K562 (cell line): ENCODE measurements around the gene PSMA8. TPM values are rescaled to one million over a fixed set of nuclear protein-coding genes. Genes with fewer than 3 reads are reported as not detected.
A peak's percentile ranks its signal among the peaks of the same experiment; 100 is the strongest.

Experiments
- CBX2 ChIP-seq: fragments of 200-600 bp; sonication (generic); IDR thresholded peaks from one replicate; pipeline ENCODE4 v1.6.1; 2012; ENCODE audit warnings: mild to moderate bottlenecking, low read length, inconsistent platforms; ENCODE audit not compliant: insufficient read depth, poor library complexity, severe bottlenecking
- FOXJ2 ChIP-seq: fragments of 200-800 bp; sonication (Bioruptor generic); IDR thresholded peaks from 2 replicates; pipeline ENCODE4 v1.6.1; 2016; ENCODE audit warnings: missing genetic modification characterization, missing compliant biosample characterization
- GTF2A2 ChIP-seq: IDR thresholded peaks from 2 replicates; pipeline ENCODE4 v1.6.1; 2016; ENCODE audit warnings: mild to moderate bottlenecking, missing genetic modification characterization, missing compliant biosample characterization
- KLF13 ChIP-seq: fragments of 450-650 bp; IDR thresholded peaks from 2 replicates; pipeline ENCODE4 v1.6.1; 2016; ENCODE audit warnings: missing genetic modification characterization, low read depth, mild to moderate bottlenecking, missing compliant biosample characterization, moderate library complexity, borderline replicate concordance
- MAFG ChIP-seq: fragments of 450-650 bp; conservative IDR thresholded peaks from 2 replicates; pipeline ENCODE4 v1.6.1; 2016; ENCODE audit warnings: missing genetic modification characterization, missing compliant biosample characterization
- NR3C1 ChIP-seq: sonication (generic); formaldehyde crosslinking; IDR thresholded peaks from 2 replicates; pipeline ENCODE4 v1.8.1; 2022; ENCODE audit warnings: missing genetic modification reagents
- PHF20 ChIP-seq: fragments of 450-650 bp; IDR thresholded peaks from 2 replicates; pipeline ENCODE4 v1.6.1; 2018; ENCODE audit not compliant: partially characterized antibody
- RBM25 ChIP-seq: fragments of 200-400 bp; formaldehyde crosslinking; IDR thresholded peaks from 2 replicates; pipeline ENCODE4 v1.6.1; 2018; ENCODE audit warnings: low read length, low read depth, moderate library complexity; ENCODE audit not compliant: severe bottlenecking
- SRSF7 ChIP-seq: fragments of 200-400 bp; formaldehyde crosslinking; optimal IDR thresholded peaks from 2 replicates; pipeline ENCODE3; 2017; ENCODE audit warnings: mild to moderate bottlenecking, low read depth, low read length
- TCFL5 ChIP-seq: fragments of 250-450 bp; sonication (Bioruptor Pico); conservative IDR thresholded peaks from 2 replicates; pipeline ENCODE4 v1.6.1; 2021; ENCODE audit warnings: mild to moderate bottlenecking, moderate library complexity, matching md5 sums
- TRIM24 ChIP-seq, 2 experiments: fragments of 450-650 bp; IDR thresholded peaks; 2 replicates each; pipeline ENCODE4 v1.6.1; 2016
- ZNF133 ChIP-seq: fragments of 250-450 bp; sonication (Bioruptor Pico); IDR thresholded peaks from 2 replicates; pipeline ENCODE4 v1.4.0; 2020; ENCODE audit warnings: mild to moderate bottlenecking
- ZNF175 ChIP-seq: fragments of 200-800 bp; sonication (Bioruptor generic); IDR thresholded peaks from 2 replicates; pipeline ENCODE4 v1.6.1; 2016; ENCODE audit warnings: low read depth, mild to moderate bottlenecking, missing genetic modification characterization, missing compliant biosample characterization
- ZNF212 ChIP-seq: fragments of 450-650 bp; formaldehyde crosslinking; IDR thresholded peaks from 2 replicates; pipeline ENCODE4 v1.4.0; 2020; ENCODE audit warnings: mild to moderate bottlenecking
- polyA plus RNA-seq, 8 experiments: library from polyadenylated mRNA; depleted of rRNA in 4 of 8; stranded (reverse) in 5 of 8; unstranded in 3 of 8; fragments of >200 nt; fragmentation: Nextera tagmentation in 2 of 8; fragmentation: Illumina TruSeq in 1 of 8; extraction: Ambion mirVana in 2 of 8; extraction: Trizol in 1 of 8; gene quantifications; 2 replicates each; pipeline versions ENCODE4 v1.2.1 to v1.2.3, GENCODE V29; 2011 to 2014; ENCODE audit warnings: inconsistent platforms in 1 of 8, missing spikeins in 1 of 8
- total RNA-seq, 7 experiments: library from RNA; depleted of rRNA in 6 of 7; stranded (reverse); fragments of >200 nt in 6 of 7; fragmentation: Illumina TruSeq in 2 of 7; extraction: Trizol in 2 of 7; gene quantifications; 2 replicates each; pipeline versions ENCODE4 v1.2.1 to v1.2.3, GENCODE V29; 2011 to 2021; ENCODE audit warnings: low replicate concordance in 1 of 7
- TF ChIP-seq, protein P1 (sequence below): fragments of 150-350 bp; conservative IDR thresholded peaks from 2 replicates; pipeline ENCODE4 v1.6.1; 2014; ENCODE audit warnings: low read length
- TF ChIP-seq, protein P2 (sequence below): sonication (generic); formaldehyde crosslinking; IDR thresholded peaks from 2 replicates; pipeline ENCODE4 v1.8.1; 2023; ENCODE audit warnings: mild to moderate bottlenecking, missing genetic modification reagents
- TF ChIP-seq, protein P3 (sequence below): fragments of 450-650 bp; conservative IDR thresholded peaks from 2 replicates; pipeline ENCODE4 v1.6.1; 2016; ENCODE audit warnings: missing genetic modification characterization, low read depth, mild to moderate bottlenecking, missing compliant biosample characterization, moderate library complexity
- TF ChIP-seq, protein P4 (sequence below): fragments of 450-650 bp; IDR thresholded peaks from 2 replicates; pipeline ENCODE4 v1.6.1; 2014; ENCODE audit warnings: low read depth, mild to moderate bottlenecking, moderate library complexity, borderline replicate concordance

Gene PSMA8
- total and polyA plus RNA-seq, 9 of the 15 experiments (the other 6 are each of a cell fraction or from before 2014, with no cell fraction given), result not detected

DNA sequence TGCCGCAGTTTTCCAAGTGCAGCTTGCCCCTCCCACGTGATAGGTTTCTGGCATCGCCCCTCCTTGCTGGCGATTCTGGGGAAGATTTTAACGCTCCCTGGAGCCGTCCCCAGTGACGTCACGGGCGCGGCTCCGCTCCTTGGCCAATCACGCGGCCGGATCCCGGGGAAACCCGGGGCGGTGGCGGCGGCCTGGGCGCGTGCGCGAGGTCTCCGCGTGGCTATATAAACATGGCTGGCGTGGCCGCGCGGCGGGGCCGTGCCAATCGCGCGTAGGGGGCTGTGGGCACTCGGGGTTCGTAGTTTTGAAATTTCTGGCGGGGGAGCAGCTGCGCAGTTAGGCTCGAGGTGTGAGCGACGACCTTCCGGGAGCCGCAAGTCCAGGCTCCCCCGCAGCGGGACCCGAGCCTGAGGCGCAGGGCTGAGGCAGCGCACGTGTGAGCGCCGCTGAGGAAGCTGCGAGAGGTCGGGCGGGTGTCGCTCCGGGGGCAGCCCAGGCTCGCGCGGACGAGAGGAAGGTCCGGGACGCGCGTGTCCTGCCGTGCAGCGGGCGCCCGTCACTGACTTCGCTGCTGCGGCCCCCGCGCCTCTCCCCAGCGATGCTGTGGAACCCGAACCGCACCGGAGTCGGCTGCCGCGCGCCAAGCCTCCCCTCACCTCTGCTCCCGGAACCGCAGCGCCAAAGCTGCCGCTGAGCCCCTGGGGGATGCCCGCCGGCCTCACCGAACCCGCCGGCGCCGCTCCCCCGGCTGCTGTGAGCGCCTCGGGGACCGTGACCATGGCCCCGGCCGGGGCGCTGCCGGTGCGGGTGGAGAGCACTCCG lies 92.8 kb downstream of the PSMA8 start, which contains the start of gene TAF4B (continued):
- TF ChIP-seq RBM25, result peak; percentile 73
- no peak for TF ChIP-seq TCFL5 (CRISPR knock-in tag)
- no peak for TF ChIP-seq CBX2
- TF ChIP-seq, protein P1, sequence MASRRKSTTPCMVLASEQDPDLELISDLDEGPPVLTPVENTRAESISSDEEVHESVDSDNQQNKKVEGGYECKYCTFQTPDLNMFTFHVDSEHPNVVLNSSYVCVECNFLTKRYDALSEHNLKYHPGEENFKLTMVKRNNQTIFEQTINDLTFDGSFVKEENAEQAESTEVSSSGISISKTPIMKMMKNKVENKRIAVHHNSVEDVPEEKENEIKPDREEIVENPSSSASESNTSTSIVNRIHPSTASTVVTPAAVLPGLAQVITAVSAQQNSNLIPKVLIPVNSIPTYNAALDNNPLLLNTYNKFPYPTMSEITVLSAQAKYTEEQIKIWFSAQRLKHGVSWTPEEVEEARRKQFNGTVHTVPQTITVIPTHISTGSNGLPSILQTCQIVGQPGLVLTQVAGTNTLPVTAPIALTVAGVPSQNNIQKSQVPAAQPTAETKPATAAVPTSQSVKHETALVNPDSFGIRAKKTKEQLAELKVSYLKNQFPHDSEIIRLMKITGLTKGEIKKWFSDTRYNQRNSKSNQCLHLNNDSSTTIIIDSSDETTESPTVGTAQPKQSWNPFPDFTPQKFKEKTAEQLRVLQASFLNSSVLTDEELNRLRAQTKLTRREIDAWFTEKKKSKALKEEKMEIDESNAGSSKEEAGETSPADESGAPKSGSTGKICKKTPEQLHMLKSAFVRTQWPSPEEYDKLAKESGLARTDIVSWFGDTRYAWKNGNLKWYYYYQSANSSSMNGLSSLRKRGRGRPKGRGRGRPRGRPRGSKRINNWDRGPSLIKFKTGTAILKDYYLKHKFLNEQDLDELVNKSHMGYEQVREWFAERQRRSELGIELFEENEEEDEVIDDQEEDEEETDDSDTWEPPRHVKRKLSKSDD, result no peak
- TF ChIP-seq GTF2A2 (tag), result peak; percentile 80; the same call in 1 of the 2 replicates
- TF ChIP-seq, protein P2, sequence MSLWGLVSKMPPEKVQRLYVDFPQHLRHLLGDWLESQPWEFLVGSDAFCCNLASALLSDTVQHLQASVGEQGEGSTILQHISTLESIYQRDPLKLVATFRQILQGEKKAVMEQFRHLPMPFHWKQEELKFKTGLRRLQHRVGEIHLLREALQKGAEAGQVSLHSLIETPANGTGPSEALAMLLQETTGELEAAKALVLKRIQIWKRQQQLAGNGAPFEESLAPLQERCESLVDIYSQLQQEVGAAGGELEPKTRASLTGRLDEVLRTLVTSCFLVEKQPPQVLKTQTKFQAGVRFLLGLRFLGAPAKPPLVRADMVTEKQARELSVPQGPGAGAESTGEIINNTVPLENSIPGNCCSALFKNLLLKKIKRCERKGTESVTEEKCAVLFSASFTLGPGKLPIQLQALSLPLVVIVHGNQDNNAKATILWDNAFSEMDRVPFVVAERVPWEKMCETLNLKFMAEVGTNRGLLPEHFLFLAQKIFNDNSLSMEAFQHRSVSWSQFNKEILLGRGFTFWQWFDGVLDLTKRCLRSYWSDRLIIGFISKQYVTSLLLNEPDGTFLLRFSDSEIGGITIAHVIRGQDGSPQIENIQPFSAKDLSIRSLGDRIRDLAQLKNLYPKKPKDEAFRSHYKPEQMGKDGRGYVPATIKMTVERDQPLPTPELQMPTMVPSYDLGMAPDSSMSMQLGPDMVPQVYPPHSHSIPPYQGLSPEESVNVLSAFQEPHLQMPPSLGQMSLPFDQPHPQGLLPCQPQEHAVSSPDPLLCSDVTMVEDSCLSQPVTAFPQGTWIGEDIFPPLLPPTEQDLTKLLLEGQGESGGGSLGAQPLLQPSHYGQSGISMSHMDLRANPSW, result no peak
- TF ChIP-seq, protein P3, sequence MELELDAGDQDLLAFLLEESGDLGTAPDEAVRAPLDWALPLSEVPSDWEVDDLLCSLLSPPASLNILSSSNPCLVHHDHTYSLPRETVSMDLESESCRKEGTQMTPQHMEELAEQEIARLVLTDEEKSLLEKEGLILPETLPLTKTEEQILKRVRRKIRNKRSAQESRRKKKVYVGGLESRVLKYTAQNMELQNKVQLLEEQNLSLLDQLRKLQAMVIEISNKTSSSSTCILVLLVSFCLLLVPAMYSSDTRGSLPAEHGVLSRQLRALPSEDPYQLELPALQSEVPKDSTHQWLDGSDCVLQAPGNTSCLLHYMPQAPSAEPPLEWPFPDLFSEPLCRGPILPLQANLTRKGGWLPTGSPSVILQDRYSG (tag), result no peak
- TF ChIP-seq, protein P4, sequence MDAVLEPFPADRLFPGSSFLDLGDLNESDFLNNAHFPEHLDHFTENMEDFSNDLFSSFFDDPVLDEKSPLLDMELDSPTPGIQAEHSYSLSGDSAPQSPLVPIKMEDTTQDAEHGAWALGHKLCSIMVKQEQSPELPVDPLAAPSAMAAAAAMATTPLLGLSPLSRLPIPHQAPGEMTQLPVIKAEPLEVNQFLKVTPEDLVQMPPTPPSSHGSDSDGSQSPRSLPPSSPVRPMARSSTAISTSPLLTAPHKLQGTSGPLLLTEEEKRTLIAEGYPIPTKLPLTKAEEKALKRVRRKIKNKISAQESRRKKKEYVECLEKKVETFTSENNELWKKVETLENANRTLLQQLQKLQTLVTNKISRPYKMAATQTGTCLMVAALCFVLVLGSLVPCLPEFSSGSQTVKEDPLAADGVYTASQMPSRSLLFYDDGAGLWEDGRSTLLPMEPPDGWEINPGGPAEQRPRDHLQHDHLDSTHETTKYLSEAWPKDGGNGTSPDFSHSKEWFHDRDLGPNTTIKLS, result peak; percentile 92
- peak; percentile 71 for TF ChIP-seq SRSF7
- peak; percentile 84 for TF ChIP-seq NR3C1 (CRISPR knock-in tag)
- no peak for TF ChIP-seq KLF13
- peak; percentile 88 for TF ChIP-seq FOXJ2 (tag)
- 0 out of 2 replicates have a peak, but pooled peaks have one; percentile 8 for TF ChIP-seq ZNF175
- no peak for TF ChIP-seq MAFG (tag)
- peak; percentile 61 for TF ChIP-seq PHF20
- no peak for TF ChIP-seq ZNF133 (CRISPR knock-in tag)
- no peak for TF ChIP-seq TRIM24 (IDR thresholded peaks at IDR 0.05)
- TF ChIP-seq ZNF212, result 0 out of 2 replicates have a peak, but pooled peaks have one; percentile 18
